PC-3 (cell line): ENCODE results near the gene NR1D2. TPM values are rescaled to one million over a fixed set of nuclear protein-coding genes. Genes with fewer than 3 reads are reported as not detected.

Source experiments
- ATAC-seq: fragments of 200-7000 bp; cut with Tn5 transposase; 2 replicates; pipeline ENCODE4 v1.9.1; 2020; ENCODE audit warnings: mild to moderate bottlenecking, moderate library complexity
- BruUV-seq: library from RNA; stranded (reverse); fragments of 400-500 nt; replicated peaks from 2 replicates; lab custom pipeline; 2021; lab: Mats Ljungman, UMichigan
- CTCF ChIA-PET: fragments of 300-600 bp; sonication (Branson Sonifier 250); formaldehyde crosslinking; loops from one replicate; lab custom pipeline; 2022; ENCODE audit warnings: antibody characterized with exemption; lab: Charles Lee
- POLR2A ChIA-PET: fragments of 300-600 bp; sonication (Branson Sonifier 250); formaldehyde crosslinking; loops from one replicate; lab custom pipeline; 2022; ENCODE audit warnings: antibody characterized with exemption; ENCODE audit not compliant: unreplicated experiment; lab: Charles Lee
- DNase-seq: peaks from one replicate; pipeline ENCODE4 v3.0.0-alpha.2; 2015
- H2AFZ ChIP-seq: fragments of 300-600 bp; sonication (generic); 2 replicates; pipeline ENCODE4 v1.6.0; 2016; ENCODE audit warnings: antibody characterized with exemption, low read length
- H3F3A ChIP-seq: fragments of 300-600 bp; sonication (generic); one replicate; pipeline ENCODE4 v1.6.0; 2017; ENCODE audit warnings: antibody characterized with exemption, low read length, control low read depth, mild to moderate bottlenecking; ENCODE audit not compliant: unreplicated experiment
- H3K27ac ChIP-seq: fragments of 300-600 bp; sonication (generic); 2 replicates; pipeline ENCODE4 v1.5.1; 2016; ENCODE audit warnings: mild to moderate bottlenecking, low read length
- H3K27me3 ChIP-seq: fragments of 300-600 bp; sonication (generic); 2 replicates; pipeline ENCODE4 v1.6.1; 2016; ENCODE audit warnings: low read length, mixed read lengths
- H3K36me3 ChIP-seq: fragments of 300-600 bp; sonication (generic); 2 replicates; pipeline ENCODE4 v1.6.1; 2016; ENCODE audit warnings: low read depth, mixed run types, low read length, mixed read lengths
- H3K4me1 ChIP-seq: fragments of 300-600 bp; sonication (generic); 2 replicates; pipeline ENCODE4 v1.5.1; 2016; ENCODE audit warnings: low read length; ENCODE audit not compliant: insufficient read depth
- H3K4me2 ChIP-seq: fragments of 300-600 bp; sonication (generic); 2 replicates; pipeline ENCODE4 v1.6.0; 2016; ENCODE audit warnings: low read length
- H3K4me3 ChIP-seq: fragments of 300-600 bp; sonication (generic); 2 replicates; pipeline ENCODE4 v1.5.1; 2016; ENCODE audit warnings: mild to moderate bottlenecking, low read length, mixed read lengths
- H3K79me2 ChIP-seq: fragments of 300-600 bp; sonication (generic); 2 replicates; pipeline ENCODE4 v1.6.1; 2017; ENCODE audit warnings: low read length, mixed read lengths
- H3K9ac ChIP-seq: fragments of 300-600 bp; sonication (generic); 2 replicates; pipeline ENCODE4 v1.6.0; 2016; ENCODE audit warnings: mild to moderate bottlenecking, low read length
- H3K9me2 ChIP-seq: fragments of 300-600 bp; sonication (generic); replicated peaks from 2 replicates; pipeline ENCODE4 v1.6.1; 2016; ENCODE audit warnings: mixed run types, low read length, mixed read lengths
- H3K9me3 ChIP-seq: fragments of 300-600 bp; sonication (generic); 2 replicates; pipeline ENCODE4 v1.6.1; 2016; ENCODE audit warnings: low read length, mixed read lengths
- H4K20me1 ChIP-seq: fragments of 300-600 bp; sonication (generic); 2 replicates; pipeline ENCODE4 v1.6.1; 2016; ENCODE audit warnings: low read length, mixed read lengths
- CTCF ChIP-seq: fragments of 300-600 bp; sonication (generic); conservative IDR thresholded peaks from 2 replicates; pipeline ENCODE4 v1.5.1; 2017; ENCODE audit warnings: antibody characterized with exemption, low read depth, mild to moderate bottlenecking, low read length
- EZH2 ChIP-seq: fragments of 300-600 bp; sonication (generic); IDR thresholded peaks from one replicate; pipeline ENCODE4 v1.6.1; 2017; ENCODE audit warnings: antibody characterized with exemption, mild to moderate bottlenecking, low read length; ENCODE audit not compliant: unreplicated experiment
- EZH2phosphoT487 ChIP-seq: fragments of 300-600 bp; sonication (generic); IDR thresholded peaks from 2 replicates; pipeline ENCODE4 v1.6.1; 2018; ENCODE audit warnings: mild to moderate bottlenecking, antibody characterized with exemption, low read length, borderline replicate concordance
- intact Hi-C: fragments of 100-400 bp; cut with micrococcal nuclease; formaldehyde crosslinking; loops from 2 replicates; pipeline ENCODE4 v1.9.0; 2023
- total RNA-seq: library from RNA; depleted of rRNA; stranded (reverse); fragments of >200 nt; gene quantifications from 2 replicates; pipeline ENCODE4 v1.2.3, GENCODE V29; 2014

The NR1D2 gene
- total RNA-seq, 1 experiment from 2014 or later = 24.7 TPM

- H3K36me3 ChIP-seq = peaks cover 13% of the 10 kb centered on the region
- H3K9me3 ChIP-seq = no peaks in the 10 kb centered on the region
- no peak overlapping the region for H3K9ac ChIP-seq
- H3K4me1 ChIP-seq = peaks cover 5% of the 10 kb centered on the region; the same call in 1 of the 2 replicates
- ChIA-PET POLR2A (no interaction called here), CTCF (no interaction called here)
- DNase-seq = no peak
- no peaks in the 10 kb centered on the region for H3K27me3 ChIP-seq
- H3K9me2 ChIP-seq = no peaks in the 10 kb centered on the region
- no peak overlapping the region for H2AFZ ChIP-seq
- H3K4me2 ChIP-seq = no peak overlapping the region
- no TSS peak for BruUV-seq
- TF ChIP-seq EZH2 = no peak
- no peak for TF ChIP-seq EZH2phosphoT487
- no peak for TF ChIP-seq CTCF
- no peaks in the 10 kb centered on the region for H3K79me2 ChIP-seq
- intact Hi-C loops = no loop called here
- ATAC-seq = no peak
- no peaks in the 10 kb centered on the region for H3F3A ChIP-seq
- no peak overlapping the region for H3K4me3 ChIP-seq
- no peak overlapping the region for H3K27ac ChIP-seq
- H4K20me1 ChIP-seq = 0 out of 2 replicates have a peak, but pooled peaks cover 10% of the 10 kb centered on the region
These were observed 36.0 kb downstream of the NR1D2 start for GRCh38 chr3:23981136-23981535.

GRCh38 chr3:23981955-23982354 lies 36.9 kb downstream of the NR1D2 start:
- POLR2A ChIA-PET = no interaction called here
- H3K4me2 ChIP-seq = no peak overlapping the region
- peak; percentile 22 for ATAC-seq
- no peaks in the 10 kb centered on the region for H3K9me3 ChIP-seq
- H3K4me3 ChIP-seq = no peak overlapping the region
- H3K27ac ChIP-seq = no peak overlapping the region
- CTCF ChIA-PET = no interaction called here
- peak; percentile 23 for DNase-seq
- no peaks in the 10 kb centered on the region for H3F3A ChIP-seq
- H3K4me1 ChIP-seq = peaks cover 5% of the 10 kb centered on the region; the same call in 1 of the 2 replicates
- H2AFZ ChIP-seq = no peak overlapping the region
- no peak overlapping the region for H3K9ac ChIP-seq
- no peaks in the 10 kb centered on the region for H3K9me2 ChIP-seq
- intact Hi-C loops = no loop called here
- TF ChIP-seq EZH2phosphoT487 (no peak), EZH2 (no peak), CTCF (no peak)
- H3K79me2 ChIP-seq = no peaks in the 10 kb centered on the region
- H4K20me1 ChIP-seq = 0 out of 2 replicates have a peak, but pooled peaks cover 10% of the 10 kb centered on the region
- BruUV-seq = no TSS peak
- no peaks in the 10 kb centered on the region for H3K27me3 ChIP-seq
- peaks cover 10% of the 10 kb centered on the region for H3K36me3 ChIP-seq

- Histone ChIP-seq H3K36me3 (peaks cover 2% of the 10 kb centered on the region; the same call in 1 of the 2 replicates), H3K9me2 (no peaks in the 10 kb centered on the region), H3F3A (no peaks in the 10 kb centered on the region), H3K27ac (no peak overlapping the region), H2AFZ (no peak overlapping the region), H4K20me1 (0 out of 2 replicates have a peak, but pooled peaks cover under 1% of the 10 kb centered on the region), H3K79me2 (no peaks in the 10 kb centered on the region), H3K9me3 (no peaks in the 10 kb centered on the region), H3K4me1 (no peaks in the 10 kb centered on the region), H3K4me2 (no peak overlapping the region), H3K9ac (no peak overlapping the region), H3K27me3 (no peaks in the 10 kb centered on the region), H3K4me3 (no peak overlapping the region)
- ChIA-PET CTCF (no interaction called here), POLR2A (no interaction called here)
- intact Hi-C loops = no loop called here
- TF ChIP-seq EZH2 = no peak
- no peak for TF ChIP-seq CTCF
- TF ChIP-seq EZH2phosphoT487 = no peak
- BruUV-seq = no TSS peak
- ATAC-seq (no peak), DNase-seq (no peak)
These were observed 39.8 kb downstream of the NR1D2 start for GRCh38 chr3:23984934-23985333.
